ENCODE data around the gene TRIM2. TPM values are rescaled to one million over a fixed set of nuclear protein-coding genes. Genes with fewer than 3 reads are reported as not detected.
A peak's percentile ranks its signal among the peaks of the same experiment; 100 is the strongest.
"Not testable (repeated sequence)": the region's sequence is repeated elsewhere in the genome, so short reads cannot be mapped to it uniquely, and the experiment has no call there.

TRIM2 gene
- total and polyA plus RNA-seq, 8 donors: 11.0 to 39.2 (median 21.4) TPM

DNA sequence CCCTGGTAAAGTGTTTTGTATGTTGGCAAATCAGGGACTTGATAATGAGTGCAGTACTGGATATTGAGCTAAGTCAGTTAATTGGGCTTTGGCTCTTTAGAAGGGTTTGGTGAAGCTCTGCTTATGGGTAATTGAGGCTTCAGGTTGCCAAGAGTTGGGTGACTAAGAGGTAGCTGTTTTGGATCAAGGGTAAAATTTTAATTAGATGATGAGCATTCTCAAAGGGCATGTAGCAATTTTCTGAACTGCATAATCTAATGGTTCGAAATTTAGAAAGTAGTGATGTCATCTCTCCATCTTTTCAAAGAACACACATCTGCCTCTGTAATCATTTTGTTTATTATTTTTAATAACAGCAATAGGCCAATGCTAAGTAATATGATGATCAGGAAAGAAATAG, 5.5 kb upstream of the TRIM2 start:
- DNase-seq: no peak
- intact Hi-C loops (cut with DNase I): no loop called here
- ATAC-seq: no peak
- H3K9me3 ChIP-seq: no peaks in the 10 kb centered on the region
- H3K36me3 ChIP-seq: no peaks in the 10 kb centered on the region
- 76 to 91% methylated on average over 1 of the region's 1 CpG for WGBS, 2 donors
- FAIRE-seq: no peak
- TF ChIP-seq, protein P1, sequence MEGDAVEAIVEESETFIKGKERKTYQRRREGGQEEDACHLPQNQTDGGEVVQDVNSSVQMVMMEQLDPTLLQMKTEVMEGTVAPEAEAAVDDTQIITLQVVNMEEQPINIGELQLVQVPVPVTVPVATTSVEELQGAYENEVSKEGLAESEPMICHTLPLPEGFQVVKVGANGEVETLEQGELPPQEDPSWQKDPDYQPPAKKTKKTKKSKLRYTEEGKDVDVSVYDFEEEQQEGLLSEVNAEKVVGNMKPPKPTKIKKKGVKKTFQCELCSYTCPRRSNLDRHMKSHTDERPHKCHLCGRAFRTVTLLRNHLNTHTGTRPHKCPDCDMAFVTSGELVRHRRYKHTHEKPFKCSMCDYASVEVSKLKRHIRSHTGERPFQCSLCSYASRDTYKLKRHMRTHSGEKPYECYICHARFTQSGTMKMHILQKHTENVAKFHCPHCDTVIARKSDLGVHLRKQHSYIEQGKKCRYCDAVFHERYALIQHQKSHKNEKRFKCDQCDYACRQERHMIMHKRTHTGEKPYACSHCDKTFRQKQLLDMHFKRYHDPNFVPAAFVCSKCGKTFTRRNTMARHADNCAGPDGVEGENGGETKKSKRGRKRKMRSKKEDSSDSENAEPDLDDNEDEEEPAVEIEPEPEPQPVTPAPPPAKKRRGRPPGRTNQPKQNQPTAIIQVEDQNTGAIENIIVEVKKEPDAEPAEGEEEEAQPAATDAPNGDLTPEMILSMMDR (IDR thresholded peaks at IDR 0.05): no peak
- no peak overlapping the region for H3K27ac ChIP-seq
- H3K4me3 ChIP-seq: no peak overlapping the region
- no peaks in the 10 kb centered on the region for H3K4me1 ChIP-seq
- no peaks in the 10 kb centered on the region for H3K27me3 ChIP-seq

DNA sequence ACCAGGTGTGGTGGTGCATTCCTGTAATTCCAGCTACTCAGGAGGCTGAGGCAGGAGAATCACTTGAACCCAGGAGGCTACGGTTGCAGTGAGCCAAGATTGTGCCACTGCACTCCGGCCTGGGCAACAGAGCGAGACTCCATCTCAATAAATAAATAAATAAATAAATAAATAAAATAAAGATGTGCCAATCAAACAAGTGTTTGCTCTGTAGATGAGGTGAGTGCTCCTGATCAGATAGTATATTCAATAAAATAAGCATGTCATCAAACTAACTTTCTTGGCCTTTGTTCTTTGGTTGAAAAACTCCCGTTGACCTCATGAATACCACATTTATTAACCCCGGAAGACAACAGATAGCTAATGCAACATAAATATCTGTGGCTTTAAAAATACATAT, 497 bp upstream of the TRIM2 start:
- DNase-seq; H3K4me1 ChIP-seq; H3K27me3 ChIP-seq; intact Hi-C loops (cut with DNase I); ATAC-seq; H3K9me3 ChIP-seq; H3K36me3 ChIP-seq; FAIRE-seq: not testable (repeated sequence)
- WGBS, 2 donors: 33 to 38% methylated on average over 5 of the region's 5 CpGs
- Histone ChIP-seq H3K4me3 (peak overlapping the region in 2 of 4 donors; percentile 47 to 49), H3K27ac (peak overlapping the region in 2 of 4 donors; percentile 86 to 87)

DNA sequence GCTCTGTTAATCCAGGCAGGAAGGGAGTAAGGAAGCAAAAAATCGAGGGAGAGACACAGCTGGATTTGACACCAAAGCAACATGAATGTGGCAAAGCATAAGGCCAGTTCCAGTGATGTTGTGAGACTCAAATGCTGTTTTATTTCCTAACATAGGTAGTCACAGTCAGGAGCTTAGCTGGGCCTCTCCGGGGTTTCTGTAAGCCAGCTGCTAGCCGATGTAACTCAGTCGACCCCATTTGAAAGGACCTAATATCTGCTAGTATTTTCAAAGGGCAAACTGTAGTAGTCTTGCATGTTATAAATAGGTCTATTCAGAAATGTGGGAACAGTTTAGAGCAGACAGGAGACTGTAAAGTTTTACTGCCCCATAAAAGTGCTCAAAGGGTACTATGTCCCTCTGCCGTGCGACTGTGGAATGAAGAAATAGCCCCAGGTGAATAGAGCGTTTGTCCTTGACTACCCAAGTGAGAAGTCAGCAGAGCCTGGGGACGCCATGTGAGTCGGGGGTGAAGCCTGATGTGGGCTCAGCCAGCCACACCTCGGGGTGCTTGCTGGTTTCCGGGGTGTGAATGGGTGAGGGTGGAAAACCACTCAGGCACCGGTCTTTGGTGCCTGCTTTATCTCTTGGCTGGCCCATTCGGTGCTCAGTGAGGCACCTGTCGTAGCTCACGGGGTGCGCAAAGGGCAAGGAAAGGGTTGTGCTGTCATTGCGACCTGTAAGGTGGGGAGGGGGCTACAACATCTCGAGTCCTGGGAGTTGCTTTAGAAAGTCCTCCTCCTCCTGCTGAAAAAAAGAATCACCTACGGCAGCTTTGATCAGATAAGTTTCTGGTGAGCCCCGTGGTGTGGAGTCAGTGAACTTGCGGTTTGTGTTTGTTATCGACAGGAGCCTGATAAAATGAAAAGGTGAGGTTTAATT, 745 bp downstream of the TRIM2 start:
- WGBS, 2 donors: 24 to 34% methylated on average over 22 of the region's 22 CpGs
- Histone ChIP-seq H3K4me3 (peak overlapping the region; percentile 28 to 49 (median 40)), H3K27ac (peak overlapping the region; percentile 61 to 87 (median 75)), H3K27me3 (no peaks in the 10 kb centered on the region), H3K4me1 (peaks cover 0 to 3% (median 0%) of the 10 kb centered on the region in 3 donors), H3K36me3 (no peaks in the 10 kb centered on the region), H3K9me3 (no peaks in the 10 kb centered on the region)
- intact Hi-C loops (cut with DNase I): loop anchor here in 1 of 3 donors (5.0 kb wide), 1 partner anchor 112 kb away; no protein-coding TSS in a partner anchor
- DNase-seq: peak; percentile 17 to 60 (median 35)
- FAIRE-seq: no peak
- peak; percentile 61 to 72 (median 66) for ATAC-seq
- TF ChIP-seq, protein P1 (IDR thresholded peaks at IDR 0.05): no peak

DNA sequence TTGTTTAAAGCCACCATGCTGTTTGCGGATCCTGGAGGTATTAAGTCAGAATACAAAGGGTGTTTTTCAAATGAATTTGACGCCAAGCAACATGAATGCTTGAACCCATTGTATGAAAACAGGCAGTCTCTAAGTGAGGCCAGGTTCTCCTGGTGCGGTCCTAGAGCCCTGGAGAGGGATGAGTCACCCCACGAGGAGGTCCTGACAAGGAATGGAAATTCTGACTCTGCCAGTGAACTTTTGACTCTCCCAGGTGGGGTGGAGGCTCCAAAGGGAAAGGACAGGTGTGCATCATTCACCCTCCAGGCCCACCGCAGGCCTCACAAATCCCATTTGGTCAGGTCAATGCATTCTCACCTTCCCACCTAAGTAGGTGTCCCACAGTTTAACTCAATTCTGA, 1.5 kb downstream of the TRIM2 start:
- ATAC-seq (peak; percentile 44 to 80 (median 71)), DNase-seq (peak in 5 of 6 donors; percentile 29 to 72 (median 43)), FAIRE-seq (no peak)
- TF ChIP-seq, protein P1 (IDR thresholded peaks at IDR 0.05): no peak
- H3K36me3 ChIP-seq: no peaks in the 10 kb centered on the region
- H3K27me3 ChIP-seq: no peaks in the 10 kb centered on the region
- H3K4me3 ChIP-seq: peak overlapping the region in 2 of 4 donors; percentile 47 to 49
- intact Hi-C loops (cut with DNase I): loop anchor here in 1 of 3 donors (5.0 kb wide), 1 partner anchor 112 kb away; no protein-coding TSS in a partner anchor
- peaks cover 0 to 3% (median 0%) of the 10 kb centered on the region in 3 donors for H3K4me1 ChIP-seq
- WGBS, 2 donors: 34 to 40% methylated on average over 5 of the region's 5 CpGs
- peak overlapping the region in 2 of 4 donors; percentile 86 to 87 for H3K27ac ChIP-seq
- H3K9me3 ChIP-seq: no peaks in the 10 kb centered on the region

DNA sequence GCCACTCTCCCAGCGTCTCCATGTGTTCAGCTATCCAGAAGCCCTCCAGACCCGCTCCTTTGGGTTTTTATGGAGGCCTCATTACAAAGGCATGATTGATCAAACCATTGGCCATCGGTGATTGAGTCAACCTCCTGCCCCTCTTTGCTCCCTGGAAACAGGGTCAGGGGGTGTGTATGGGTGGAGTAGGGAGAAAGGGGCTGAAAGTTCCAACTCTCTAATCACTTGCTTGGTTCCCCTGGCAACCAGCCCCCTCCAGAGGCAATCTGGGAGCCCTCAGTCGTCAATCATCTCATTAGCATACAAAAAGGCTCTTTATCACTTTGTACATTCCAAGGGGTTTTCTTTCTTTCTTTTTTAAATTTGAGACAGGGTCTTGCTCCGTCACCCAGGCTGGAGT, 2.3 kb downstream of the TRIM2 start:
- no peak for DNase-seq

More for the DNA sequence above, 2.3 kb downstream of the TRIM2 start:
- intact Hi-C loops (cut with DNase I): loop anchor here in 1 of 3 donors (5.0 kb wide), 1 partner anchor 111 kb away; no protein-coding TSS in a partner anchor
- Histone ChIP-seq H3K9me3 (no peaks in the 10 kb centered on the region), H3K36me3 (no peaks in the 10 kb centered on the region), H3K4me1 (peaks cover 0 to 3% (median 0%) of the 10 kb centered on the region in 3 donors), H3K27ac (no peak overlapping the region), H3K4me3 (peak overlapping the region in 1 of 4 donors; percentile 47), H3K27me3 (no peaks in the 10 kb centered on the region)
- 68 to 79% methylated on average over 5 of the region's 5 CpGs for WGBS, 2 donors
- FAIRE-seq (no peak), ATAC-seq (no peak)
- TF ChIP-seq, protein P1 (IDR thresholded peaks at IDR 0.05): no peak
